IPS-18a (cell line): ENCODE data around the gene CDCA8.

Experiments used
- H3K27ac ChIP-seq: one replicate; pipeline ENCODE4 v1.5.1; 2013; ENCODE audit warnings: low read length
- H3K27me3 ChIP-seq: one replicate; pipeline ENCODE4 v1.6.1; 2013; ENCODE audit warnings: mild to moderate bottlenecking, low read length; ENCODE audit not compliant: control insufficient read depth, insufficient read depth
- H3K36me3 ChIP-seq: one replicate; pipeline ENCODE4 v1.6.1; 2013; ENCODE audit warnings: low read depth, low read length; ENCODE audit not compliant: control insufficient read depth
- H3K4me1 ChIP-seq: one replicate; pipeline ENCODE4 v1.6.1; 2013; ENCODE audit warnings: low read depth, low read length; ENCODE audit not compliant: control insufficient read depth
- H3K4me3 ChIP-seq: one replicate; pipeline ENCODE4 v1.5.1; 2013; ENCODE audit warnings: low read length
- H3K9ac ChIP-seq: one replicate; pipeline ENCODE4 v1.6.1; 2013; ENCODE audit warnings: mild to moderate bottlenecking, low read length, moderate library complexity
- H3K9me3 ChIP-seq: one replicate; pipeline ENCODE4 v1.6.1; 2013; ENCODE audit warnings: low read depth, low read length; ENCODE audit not compliant: control insufficient read depth

CDCA8 gene

GRCh38 chr1:37748565-37748964 is 56.2 kb downstream of the CDCA8 start:
- H3K9ac ChIP-seq: no peak overlapping the region
- no peaks in the 10 kb centered on the region for H3K9me3 ChIP-seq
- H3K36me3 ChIP-seq: no peaks in the 10 kb centered on the region
- H3K27me3 ChIP-seq: peaks cover 36% of the 10 kb centered on the region
- no peaks in the 10 kb centered on the region for H3K4me1 ChIP-seq
- no peak overlapping the region for H3K4me3 ChIP-seq
- H3K27ac ChIP-seq: no peak overlapping the region

- H3K9me3 ChIP-seq: no peaks in the 10 kb centered on the region
- no peaks in the 10 kb centered on the region for H3K36me3 ChIP-seq
- no peak overlapping the region for H3K27ac ChIP-seq
- H3K4me3 ChIP-seq: peak overlapping the region; percentile 29
- no peak overlapping the region for H3K9ac ChIP-seq
- no peaks in the 10 kb centered on the region for H3K4me1 ChIP-seq
- peaks cover 72% of the 10 kb centered on the region for H3K27me3 ChIP-seq
These were observed 59.9 kb downstream of the CDCA8 start for GRCh38 chr1:37752213-37752582.

- Histone ChIP-seq H3K4me1 (no peaks in the 10 kb centered on the region), H3K9me3 (no peaks in the 10 kb centered on the region), H3K27me3 (peaks cover 79% of the 10 kb centered on the region), H3K4me3 (peak overlapping the region; percentile 29), H3K9ac (no peak overlapping the region), H3K27ac (no peak overlapping the region), H3K36me3 (no peaks in the 10 kb centered on the region)
These were observed 60.5 kb downstream of the CDCA8 start for GRCh38 chr1:37752583-37753471.

GRCh38 chr1:37753473-37754321 is 61.4 kb downstream of the CDCA8 start:
- H3K4me1 ChIP-seq: no peaks in the 10 kb centered on the region
- peak overlapping the region; percentile 13 for H3K4me3 ChIP-seq
- no peak overlapping the region for H3K27ac ChIP-seq
- peaks cover 87% of the 10 kb centered on the region for H3K27me3 ChIP-seq
- H3K36me3 ChIP-seq: no peaks in the 10 kb centered on the region
- no peak overlapping the region for H3K9ac ChIP-seq
- no peaks in the 10 kb centered on the region for H3K9me3 ChIP-seq

- no peaks in the 10 kb centered on the region for H3K9me3 ChIP-seq
- H3K27ac ChIP-seq: no peak overlapping the region
- H3K27me3 ChIP-seq: peaks cover 95% of the 10 kb centered on the region
- no peaks in the 10 kb centered on the region for H3K36me3 ChIP-seq
- no peaks in the 10 kb centered on the region for H3K4me1 ChIP-seq
- no peak overlapping the region for H3K9ac ChIP-seq
- no peak overlapping the region for H3K4me3 ChIP-seq
These were observed 63.0 kb downstream of the CDCA8 start for GRCh38 chr1:37755290-37755689.

- Histone ChIP-seq H3K36me3 (no peaks in the 10 kb centered on the region), H3K9ac (no peak overlapping the region), H3K4me1 (no peaks in the 10 kb centered on the region), H3K27ac (no peak overlapping the region), H3K9me3 (no peaks in the 10 kb centered on the region), H3K27me3 (peaks cover 96% of the 10 kb centered on the region), H3K4me3 (no peak overlapping the region)
These were observed 63.7 kb downstream of the CDCA8 start for GRCh38 chr1:37755951-37756560.
